Type B pancreatic cell (in vitro differentiated cells): ENCODE measurements around the gene UBASH3B. TPM values are rescaled to one million over a fixed set of nuclear protein-coding genes. Genes with fewer than 3 reads are reported as not detected.

ENCODE experiments used
- DNase-seq: peaks from one replicate; pipeline ENCODE4 v3.0.0; 2021; ENCODE audit warnings: mixed read lengths; ENCODE audit not compliant: unreplicated experiment; ENCODE audit errors: extremely low spot score
- H3K27ac Mint-ChIP-seq: 2 replicates; pipeline ENCODE4 v1.8.0; 2021; ENCODE audit warnings: mild to moderate bottlenecking, mixed read lengths
- H3K27me3 Mint-ChIP-seq: 2 replicates; pipeline ENCODE4 v1.8.0; 2021; ENCODE audit warnings: mixed read lengths
- H3K36me3 Mint-ChIP-seq: 2 replicates; pipeline ENCODE4 v1.8.0; 2021; ENCODE audit warnings: mixed read lengths
- H3K4me1 Mint-ChIP-seq: one replicate; pipeline ENCODE4 v1.8.0; 2021; ENCODE audit warnings: mixed read lengths; ENCODE audit not compliant: unreplicated experiment
- H3K4me3 Mint-ChIP-seq: 2 replicates; pipeline ENCODE4 v1.8.0; 2021; ENCODE audit warnings: mild to moderate bottlenecking, mixed read lengths
- H3K9me3 Mint-ChIP-seq: 2 replicates; pipeline ENCODE4 v1.8.0; 2021; ENCODE audit warnings: mixed read lengths
- total RNA-seq: library from RNA; stranded (reverse); gene quantifications from 2 replicates; pipeline ENCODE4 v1.2.1, GENCODE V29; 2021; ENCODE audit warnings: low replicate concordance
- TF ChIP-seq, protein P1 (sequence below): fragments of 200-600 bp; sonication (generic); conservative IDR thresholded peaks from 2 replicates; pipeline ENCODE4 v1.5.0; 2021; ENCODE audit warnings: antibody characterized with exemption, mild to moderate bottlenecking

The UBASH3B gene
- total RNA-seq, 1 donor from 2014 or later = 8.6 TPM

DNA sequence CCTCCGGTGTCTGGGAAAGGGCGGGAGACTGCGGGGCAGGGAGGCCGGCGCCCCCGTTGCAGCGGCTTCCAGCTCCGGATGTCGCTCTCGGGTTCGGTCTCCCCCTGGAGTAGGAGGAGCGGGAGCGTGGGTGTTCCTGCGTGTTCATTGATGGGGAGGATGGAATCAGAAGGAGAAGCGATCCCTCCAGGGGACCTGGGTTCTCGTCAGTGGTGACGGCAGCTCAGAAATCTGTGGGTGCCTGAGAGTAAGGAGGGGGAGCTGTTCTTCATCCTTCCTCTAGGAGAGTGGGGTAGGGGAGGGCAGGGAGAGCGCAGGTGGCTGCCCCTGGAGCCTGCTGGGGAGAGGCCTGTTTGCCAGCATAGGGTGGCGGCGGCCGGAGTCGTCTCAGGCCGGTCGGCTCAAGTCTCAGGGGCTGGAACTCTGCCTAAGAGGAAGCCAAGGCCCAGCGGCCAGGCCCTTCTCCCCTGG lies 1.1 kb downstream of the UBASH3B start:
- TF ChIP-seq, protein P1, sequence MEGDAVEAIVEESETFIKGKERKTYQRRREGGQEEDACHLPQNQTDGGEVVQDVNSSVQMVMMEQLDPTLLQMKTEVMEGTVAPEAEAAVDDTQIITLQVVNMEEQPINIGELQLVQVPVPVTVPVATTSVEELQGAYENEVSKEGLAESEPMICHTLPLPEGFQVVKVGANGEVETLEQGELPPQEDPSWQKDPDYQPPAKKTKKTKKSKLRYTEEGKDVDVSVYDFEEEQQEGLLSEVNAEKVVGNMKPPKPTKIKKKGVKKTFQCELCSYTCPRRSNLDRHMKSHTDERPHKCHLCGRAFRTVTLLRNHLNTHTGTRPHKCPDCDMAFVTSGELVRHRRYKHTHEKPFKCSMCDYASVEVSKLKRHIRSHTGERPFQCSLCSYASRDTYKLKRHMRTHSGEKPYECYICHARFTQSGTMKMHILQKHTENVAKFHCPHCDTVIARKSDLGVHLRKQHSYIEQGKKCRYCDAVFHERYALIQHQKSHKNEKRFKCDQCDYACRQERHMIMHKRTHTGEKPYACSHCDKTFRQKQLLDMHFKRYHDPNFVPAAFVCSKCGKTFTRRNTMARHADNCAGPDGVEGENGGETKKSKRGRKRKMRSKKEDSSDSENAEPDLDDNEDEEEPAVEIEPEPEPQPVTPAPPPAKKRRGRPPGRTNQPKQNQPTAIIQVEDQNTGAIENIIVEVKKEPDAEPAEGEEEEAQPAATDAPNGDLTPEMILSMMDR = peak; percentile 22
- Mint-ChIP-seq H3K4me1 (peaks cover 20% of the 10 kb centered on the region), H3K27ac (peak overlapping the region; percentile 48), H3K4me3 (peak overlapping the region; percentile 93), H3K9me3 (no peaks in the 10 kb centered on the region), H3K27me3 (peaks cover 57% of the 10 kb centered on the region), H3K36me3 (peaks cover 4% of the 10 kb centered on the region)
- DNase-seq = no peak

DNA sequence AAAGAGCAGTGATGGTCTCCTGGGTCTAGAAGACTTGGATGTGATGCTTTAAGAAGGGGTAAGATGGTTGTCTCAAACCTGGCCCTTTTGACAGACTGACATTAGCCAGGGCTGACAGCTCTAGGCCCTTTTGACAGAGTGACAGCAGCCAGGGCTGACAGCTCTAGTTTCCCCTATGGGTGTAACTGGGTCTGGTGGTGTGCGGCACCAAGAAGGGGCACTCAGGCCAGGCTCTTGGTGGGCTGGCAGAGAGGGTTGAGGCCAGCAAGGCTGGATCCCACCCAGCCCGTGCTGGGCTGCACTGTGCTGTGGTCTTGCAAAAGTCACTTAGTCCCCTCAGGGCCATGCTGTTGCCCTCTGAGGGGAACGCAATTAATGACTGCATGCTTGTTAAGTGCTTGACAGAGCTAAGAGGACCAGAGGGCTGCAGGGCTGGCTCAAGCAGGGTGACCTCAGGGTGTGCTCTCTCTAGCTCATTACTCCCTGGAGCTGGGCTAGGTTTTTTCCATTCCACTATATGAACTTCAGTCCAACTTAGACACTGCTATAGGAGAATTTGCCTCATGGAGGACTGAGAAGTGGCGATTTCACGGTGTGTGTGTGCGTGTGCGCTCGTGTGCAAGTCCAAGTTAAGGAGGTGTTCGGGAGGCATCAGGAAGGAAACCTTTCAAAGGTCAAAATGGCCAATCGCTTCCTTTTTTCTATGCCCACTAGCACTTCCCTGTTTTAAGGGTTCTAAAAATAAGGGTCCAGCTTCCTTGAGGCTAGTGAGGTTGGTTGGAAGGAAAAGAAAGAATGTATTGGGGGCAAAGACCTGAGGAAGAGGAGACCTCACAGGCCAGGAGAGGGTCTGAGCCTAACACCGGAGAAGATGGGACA lies 4.4 kb downstream of the UBASH3B start:
- H3K4me3 Mint-ChIP-seq = no peak overlapping the region

DNA sequence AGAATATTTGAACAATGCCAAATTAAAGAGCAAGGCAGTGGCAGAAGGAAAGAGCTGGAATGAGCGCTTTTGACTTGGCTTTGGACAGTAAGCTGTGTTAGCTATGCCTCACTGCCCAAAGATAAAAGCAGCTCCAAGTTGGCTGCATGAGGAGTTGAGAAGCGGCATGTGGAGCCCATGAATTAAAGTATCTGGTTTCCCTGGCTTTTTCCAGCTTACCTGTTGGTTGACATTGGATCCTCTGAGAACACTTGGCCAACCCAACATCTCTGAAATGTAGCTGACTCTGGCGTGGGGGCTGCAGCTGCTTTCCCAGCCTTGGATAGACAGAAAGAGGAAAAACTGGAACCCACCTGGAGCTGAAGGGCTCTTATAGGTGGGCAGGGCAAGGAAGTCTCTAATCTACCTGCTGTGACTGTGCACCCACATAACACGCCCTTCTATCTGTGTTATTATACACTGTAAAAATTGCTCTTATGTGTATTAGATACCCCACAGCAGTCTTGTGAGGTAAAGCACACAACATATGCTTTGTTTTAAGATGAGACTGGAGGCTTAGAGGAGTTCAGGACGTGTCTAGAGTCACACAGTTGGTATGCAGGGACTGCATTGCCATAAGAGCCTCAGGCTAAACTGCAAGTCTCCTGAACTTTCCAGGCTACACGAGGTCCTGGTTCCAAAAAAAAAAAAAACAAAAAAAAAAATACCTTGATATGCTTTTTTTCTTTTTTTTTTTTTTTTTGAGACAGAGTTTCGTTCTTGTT lies 5.8 kb downstream of the UBASH3B start:
- H3K4me3 Mint-ChIP-seq = no peak overlapping the region
- H3K36me3 Mint-ChIP-seq = peaks cover 4% of the 10 kb centered on the region
- H3K9me3 Mint-ChIP-seq = no peaks in the 10 kb centered on the region
- DNase-seq = no peak
- no peak overlapping the region for H3K27ac Mint-ChIP-seq
- TF ChIP-seq, protein P1 = no peak
- H3K27me3 Mint-ChIP-seq = peaks cover 27% of the 10 kb centered on the region
- H3K4me1 Mint-ChIP-seq = peaks cover 14% of the 10 kb centered on the region

More for the DNA sequence above, 4.4 kb downstream of the UBASH3B start:
- H3K4me1 Mint-ChIP-seq = peaks cover 20% of the 10 kb centered on the region
- DNase-seq = no peak
- no peak overlapping the region for H3K27ac Mint-ChIP-seq
- no peaks in the 10 kb centered on the region for H3K9me3 Mint-ChIP-seq
- H3K36me3 Mint-ChIP-seq = peaks cover 4% of the 10 kb centered on the region
- TF ChIP-seq, protein P1 = no peak
- H3K27me3 Mint-ChIP-seq = peaks cover 34% of the 10 kb centered on the region

DNA sequence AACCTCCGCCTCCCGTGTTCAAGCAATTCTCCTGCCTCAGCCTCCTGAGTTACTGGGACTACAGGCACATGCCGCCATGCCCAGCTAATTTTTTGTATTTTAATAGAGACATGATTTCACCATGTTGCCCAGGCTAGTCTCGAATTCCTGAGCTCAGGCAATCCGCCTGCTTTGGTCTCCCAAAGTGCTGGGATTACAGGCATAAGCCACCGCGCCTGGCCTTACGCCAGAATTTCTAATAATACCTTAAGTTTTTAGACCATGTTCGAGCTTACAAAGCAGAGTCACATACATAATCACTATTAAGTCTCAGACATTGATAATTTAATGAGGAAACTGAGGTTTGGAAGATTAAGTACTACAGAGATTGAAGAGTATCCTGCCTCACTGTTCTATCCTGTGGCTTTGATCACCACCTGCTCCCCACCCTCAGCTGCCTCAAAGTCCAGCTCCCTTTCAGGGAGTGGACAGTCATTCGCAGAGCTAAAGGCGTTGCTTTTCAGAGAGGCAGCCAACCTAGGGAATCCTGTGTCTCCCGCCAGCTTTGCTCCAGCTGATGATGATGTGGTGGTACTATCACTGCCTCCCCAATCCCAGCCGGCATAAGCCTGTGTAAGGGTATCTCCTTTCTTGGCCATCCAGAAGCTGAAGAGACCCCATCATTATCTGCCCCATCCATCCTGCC lies 7.7 kb downstream of the UBASH3B start:
- TF ChIP-seq, protein P1 = no peak
- no peak overlapping the region for H3K27ac Mint-ChIP-seq
- no peak for DNase-seq
- H3K4me3 Mint-ChIP-seq = no peak overlapping the region
- no peaks in the 10 kb centered on the region for H3K9me3 Mint-ChIP-seq
- peaks cover 4% of the 10 kb centered on the region for H3K36me3 Mint-ChIP-seq
- H3K4me1 Mint-ChIP-seq = peaks cover 10% of the 10 kb centered on the region
- peaks cover 17% of the 10 kb centered on the region for H3K27me3 Mint-ChIP-seq

DNA sequence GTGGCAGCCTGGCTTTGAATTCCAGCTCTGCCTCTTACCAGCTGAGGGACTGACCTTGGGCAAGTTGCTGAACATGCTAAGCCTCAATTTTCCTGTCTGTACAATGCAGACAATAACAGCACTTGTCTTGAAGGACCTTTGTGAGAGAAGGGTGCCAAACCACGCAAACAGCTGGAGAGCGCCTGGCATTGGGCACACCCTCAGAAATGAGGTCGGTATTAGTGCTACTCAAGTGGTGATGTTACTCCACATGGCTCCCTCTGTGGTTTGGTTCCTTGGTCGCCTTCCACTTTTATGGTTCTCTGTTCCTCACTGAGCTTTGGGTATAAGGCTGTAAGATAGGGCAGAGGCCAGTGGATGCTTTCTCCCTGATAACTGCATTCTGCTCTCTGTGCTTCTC lies 8.2 kb downstream of the UBASH3B start:
- TF ChIP-seq, protein P1 = no peak
- DNase-seq = no peak
- H3K27ac Mint-ChIP-seq = no peak overlapping the region

More for the DNA sequence above, 8.2 kb downstream of the UBASH3B start:
- Mint-ChIP-seq H3K4me1 (peaks cover 10% of the 10 kb centered on the region), H3K36me3 (peaks cover 3% of the 10 kb centered on the region), H3K9me3 (no peaks in the 10 kb centered on the region), H3K27me3 (peaks cover 16% of the 10 kb centered on the region), H3K4me3 (no peak overlapping the region)
